GM12878 (cell line): Measurements from ENCODE around the gene SLC13A3. TPM values are rescaled to one million over a fixed set of nuclear protein-coding genes. Genes with fewer than 3 reads are reported as not detected.

Experiments
- ATAC-seq: fragments of 200-7000 bp; cut with Tn5 transposase; 3 replicates; pipeline ENCODE4 v1.9.1; 2020; ENCODE audit warnings: mild to moderate bottlenecking, moderate library complexity
- BruUV-seq: library from RNA; stranded (reverse); fragments of 400-500 nt; replicated peaks from 2 replicates; lab custom pipeline; 2021; lab: Mats Ljungman, UMichigan
- CTCF ChIA-PET: fragments of 300-600 bp; sonication (Branson Sonifier 250); formaldehyde crosslinking; extraction: SDS; loops from one replicate; lab custom pipeline; 2021; ENCODE audit warnings: inconsistent platforms; lab: Yijun Ruan, JAX
- POLR2A ChIA-PET: fragments of 350-600 bp; formaldehyde crosslinking; extraction: SDS; loops from one replicate; lab custom pipeline; 2021; ENCODE audit warnings: inconsistent platforms; lab: Charles Lee
- RAD21 ChIA-PET: fragments of 300-600 bp; sonication (Branson Sonifier 250); formaldehyde crosslinking; loops from one replicate; lab custom pipeline; 2023; ENCODE audit warnings: antibody characterized with exemption; ENCODE audit not compliant: unreplicated experiment; lab: Charles Lee
- SMC1A ChIA-PET: fragments of 300-600 bp; sonication (Branson Sonifier 250); formaldehyde crosslinking; loops from one replicate; lab custom pipeline; 2023; ENCODE audit not compliant: unreplicated experiment, uncharacterized antibody; lab: Charles Lee
- DNase-seq: peaks from one replicate; pipeline ENCODE4 v3.0.0-alpha.2; 2011; ENCODE audit warnings: low read depth, low spot score
- FAIRE-seq: peaks from 3 replicates; lab custom pipeline; 2011; peaks lifted over from hg19 to GRCh38; lab: Jason Lieb, UNC
- H2AFZ ChIP-seq: 2 replicates; pipeline ENCODE4 v1.6.0; 2011; ENCODE audit warnings: low read depth, low read length, control low read depth; ENCODE audit not compliant: control insufficient read depth
- H3K27ac ChIP-seq: 2 replicates; pipeline ENCODE4 v1.5.1; 2011; ENCODE audit warnings: control low read depth; ENCODE audit not compliant: control insufficient read depth, insufficient read depth
- H3K27me3 ChIP-seq, 2 experiments: replicated peaks in 1 of 2; 2 replicates each; pipeline versions ENCODE4 v1.6.0 to v1.6.1; 2011; ENCODE audit warnings: low read length in 1 of 2; ENCODE audit not compliant: control insufficient read depth in 2 of 2, insufficient read depth in 2 of 2
- H3K36me3 ChIP-seq, 2 experiments: 2 replicates each; pipeline ENCODE4 v1.5.1; 2011; ENCODE audit warnings: low read length in 1 of 2; ENCODE audit not compliant: control insufficient read depth in 2 of 2, insufficient read depth in 2 of 2
- H3K4me1 ChIP-seq: 2 replicates; pipeline ENCODE4 v1.6.1; 2011; ENCODE audit warnings: mild to moderate bottlenecking, low read length, moderate library complexity, mixed read lengths; ENCODE audit not compliant: control insufficient read depth, insufficient read depth
- H3K4me2 ChIP-seq: 2 replicates; pipeline ENCODE4 v1.6.0; 2011; ENCODE audit warnings: control low read depth; ENCODE audit not compliant: control insufficient read depth, insufficient read depth
- H3K4me3 ChIP-seq: fragments of 200-600 bp; sonication (generic); 2 replicates; pipeline ENCODE4 v1.5.1; 2016
- H3K79me2 ChIP-seq: 2 replicates; pipeline ENCODE4 v1.6.0; 2011; ENCODE audit warnings: low read length; ENCODE audit not compliant: control insufficient read depth, insufficient read depth
- H3K9ac ChIP-seq: 2 replicates; pipeline ENCODE4 v1.8.0; 2011; ENCODE audit warnings: low read length, control low read depth, mixed read lengths; ENCODE audit not compliant: control insufficient read depth, insufficient read depth
- H3K9me3 ChIP-seq: replicated peaks from 3 replicates; pipeline ENCODE4 v1.5.1; 2011; ENCODE audit warnings: mild to moderate bottlenecking, low read length; ENCODE audit not compliant: control insufficient read depth, insufficient read depth
- H4K20me1 ChIP-seq: 2 replicates; pipeline ENCODE4 v1.6.0; 2011; ENCODE audit not compliant: control insufficient read depth, insufficient read depth
- EZH2 ChIP-seq: IDR thresholded peaks from 2 replicates; pipeline ENCODE4 v1.6.1; 2012; ENCODE audit warnings: low read depth, mild to moderate bottlenecking, control low read depth, inconsistent platforms, low read length, borderline replicate concordance; ENCODE audit not compliant: control insufficient read depth
- HDAC2 ChIP-seq: fragments of 200-600 bp; sonication (generic); IDR thresholded peaks from 2 replicates; pipeline ENCODE4 v1.6.1; 2017
- JUNB ChIP-seq: IDR thresholded peaks from 2 replicates; pipeline ENCODE4 v1.6.1; 2016; ENCODE audit warnings: antibody characterized with exemption, mild to moderate bottlenecking
- LARP7 ChIP-seq: fragments of 450-650 bp; IDR thresholded peaks from 2 replicates; pipeline ENCODE4 v1.6.1; 2017; ENCODE audit warnings: mild to moderate bottlenecking
- PKNOX1 ChIP-seq: fragments of 450-650 bp; IDR thresholded peaks from 2 replicates; pipeline ENCODE4 v1.6.1; 2016; ENCODE audit warnings: mild to moderate bottlenecking
- POLR2A ChIP-seq: IDR thresholded peaks from 2 replicates; pipeline ENCODE4 v1.6.1; 2011; ENCODE audit warnings: low read depth, mild to moderate bottlenecking, low read length
- SMAD1 ChIP-seq: fragments of 450-650 bp; IDR thresholded peaks from 2 replicates; pipeline ENCODE4 v1.6.1; 2018; ENCODE audit warnings: mild to moderate bottlenecking, low read depth; ENCODE audit not compliant: partially characterized antibody
- SMARCA5 ChIP-seq: fragments of 450-650 bp; IDR thresholded peaks from 2 replicates; pipeline ENCODE4 v1.6.1; 2017; ENCODE audit warnings: mild to moderate bottlenecking
- SMC3 ChIP-seq: IDR thresholded peaks from 2 replicates; pipeline ENCODE4 v1.6.1; 2011; ENCODE audit warnings: low read length, improper control_type of control experiment, borderline replicate concordance
- SRF ChIP-seq, 2 experiments: IDR thresholded peaks; 2 replicates each; pipeline ENCODE4 v1.6.1; 2011; ENCODE audit warnings: low read depth in 2 of 2, low read length in 2 of 2, mild to moderate bottlenecking in 1 of 2, moderate library complexity in 1 of 2
- TARDBP ChIP-seq: IDR thresholded peaks from 2 replicates; pipeline ENCODE4 v1.6.1; 2016; ENCODE audit warnings: borderline replicate concordance
- ZNF592 ChIP-seq: fragments of 450-650 bp; IDR thresholded peaks from 2 replicates; pipeline ENCODE4 v1.6.1; 2017; ENCODE audit warnings: mild to moderate bottlenecking, moderate library complexity
- WGBS: methylation state at CpG from one replicate; pipeline ENCODE4 v1.1.6; 2016; ENCODE audit warnings: low lambda C conversion rate; ENCODE audit not compliant: insufficient replicate concordance, insufficient coverage; ENCODE audit errors: missing lambda C conversion rate; 5-methylcytosine and 5-hydroxymethylcytosine counted together
- in situ Hi-C: fragments of 300-500 bp; cut with MboI; formaldehyde crosslinking; loops from 9 replicates; pipeline ENCODE4 v1.14.3; 2018; ENCODE audit warnings: mixed read lengths
- intact Hi-C: fragments of 100-400 bp; cut with micrococcal nuclease; formaldehyde crosslinking; loops from one replicate; pipeline ENCODE4 v1.14.2; 2022; ENCODE audit not compliant: unreplicated experiment
- polyA plus RNA-seq, 11 experiments: library from polyadenylated mRNA; depleted of rRNA in 4 of 11; unstranded in 6 of 11; stranded (reverse) in 5 of 11; fragments of >200 nt; fragmentation: Nextera tagmentation in 4 of 11; fragmentation: Illumina TruSeq in 1 of 11; extraction: Ambion mirVana in 4 of 11; extraction: Trizol in 1 of 11; gene quantifications; 1 replicate in 1 of 11; 2 replicates in 10 of 11; pipeline versions ENCODE4 v1.2.1 to v1.2.3, GENCODE V29; 2011 to 2016; ENCODE audit warnings: inconsistent platforms in 2 of 11, missing spikeins in 2 of 11, low read depth in 1 of 11
- total RNA-seq, 4 experiments: library from RNA; depleted of rRNA in 3 of 4; stranded (reverse); fragments of >200 nt in 3 of 4; fragmentation: Illumina TruSeq in 1 of 4; extraction: Trizol in 1 of 4; gene quantifications; 2 replicates each; pipeline versions ENCODE4 v1.2.1 to v1.2.3, GENCODE V29; 2013 to 2021

Gene SLC13A3
- total and polyA plus RNA-seq, 10 of the 15 experiments (the other 5 are each of a cell fraction or from before 2014, with no cell fraction given), result 0.03 to 0.76 (median 0.07) TPM; not detected in 4

- H3K27ac ChIP-seq, result no peak overlapping the region
- no peak for DNase-seq
- H3K27me3 ChIP-seq, result peaks cover 0 to 2% of the 10 kb centered on the region in 2 experiments; a peak in 2 of 4 replicates
- no peak for ATAC-seq
- H3K4me1 ChIP-seq, result no peaks in the 10 kb centered on the region
- H3K9me3 ChIP-seq, result no peaks in the 10 kb centered on the region
- no peak overlapping the region for H2AFZ ChIP-seq
- no peaks in the 10 kb centered on the region for H4K20me1 ChIP-seq
- BruUV-seq, result no TSS peak
- POLR2A ChIA-PET, result no interaction called here
- RAD21 ChIA-PET, result no interaction called here
- H3K36me3 ChIP-seq, result no peaks in the 10 kb centered on the region
- TF ChIP-seq PKNOX1, result no peak
- no peak for TF ChIP-seq TARDBP
- no peak for TF ChIP-seq SRF (IDR thresholded peaks at IDR 0.05; ENCODE audit: low read depth in 2 of 2, low read length in 2 of 2)
- TF ChIP-seq, all 136 proteins: peak for 0
- Histone ChIP-seq H3K4me3 (no peak overlapping the region), H3K4me2 (no peak overlapping the region), H3K79me2 (no peaks in the 10 kb centered on the region), H3K9ac (no peak overlapping the region)
- intact Hi-C loops (no loop called here), in situ Hi-C loops (no loop called here)
- 81% methylated on average over 9 of the region's 9 CpGs for WGBS
- no peak for FAIRE-seq
- CTCF ChIA-PET, result interaction anchor here (0.9 to 1.1 kb wide), 2 partner anchors 31 to 126 kb away, joined by 3 to 5 read pairs; no protein-coding TSS in a partner anchor
- SMC1A ChIA-PET, result interaction anchor here (0.8 kb wide), 1 partner anchor 33 kb away, joined by 4 read pairs; no protein-coding TSS in a partner anchor
Observed at GRCh38 chr20:46649965-46650542, 1.2 kb downstream of the SLC13A3 start.

- ChIA-PET SMC1A (interaction anchor here (0.8 kb wide), 1 partner anchor 33 kb away, joined by 4 read pairs; no protein-coding TSS in a partner anchor), RAD21 (no interaction called here), POLR2A (no interaction called here), CTCF (interaction anchor here (0.9 to 1.1 kb wide), 2 partner anchors 31 to 126 kb away, joined by 3 to 5 read pairs; no protein-coding TSS in a partner anchor)
- H3K27ac ChIP-seq, result no peak overlapping the region
- H3K27me3 ChIP-seq, result peaks cover 0 to 2% of the 10 kb centered on the region in 2 experiments; a peak in 2 of 4 replicates
- no peak overlapping the region for H3K4me2 ChIP-seq
- DNase-seq (no peak), ATAC-seq (no peak), FAIRE-seq (no peak)
- BruUV-seq, result no TSS peak
- no peak overlapping the region for H3K9ac ChIP-seq
- no peaks in the 10 kb centered on the region for H3K9me3 ChIP-seq
- WGBS, result 83% methylated on average over 3 of the region's 3 CpGs
- no peak overlapping the region for H2AFZ ChIP-seq
- H4K20me1 ChIP-seq, result no peaks in the 10 kb centered on the region
- intact Hi-C loops, result no loop called here
- no peak overlapping the region for H3K4me3 ChIP-seq
- H3K36me3 ChIP-seq, result no peaks in the 10 kb centered on the region
- no peaks in the 10 kb centered on the region for H3K4me1 ChIP-seq
- H3K79me2 ChIP-seq, result no peaks in the 10 kb centered on the region
- in situ Hi-C loops, result no loop called here
- no peak for TF ChIP-seq SMARCA5
- no peak for TF ChIP-seq LARP7
- TF ChIP-seq JUNB, result no peak
- TF ChIP-seq SMAD1, result no peak
- no peak for TF ChIP-seq HDAC2
- no peak for TF ChIP-seq ZNF592
- no peak for TF ChIP-seq POLR2A
- TF ChIP-seq EZH2, result no peak
- TF ChIP-seq SMC3, result no peak
Observed at GRCh38 chr20:46649650-46649949, 1.7 kb downstream of the SLC13A3 start.
